ENCODE results near the gene CNKSR3.
A peak's percentile ranks its signal among the peaks of the same experiment; 100 is the strongest.

- TF ChIP-seq REST (IDR thresholded peaks at IDR 0.05; ENCODE audit: unreplicated experiment), result no peak
- TF ChIP-seq POLR2AphosphoS5 (IDR thresholded peaks at IDR 0.05; ENCODE audit: low read depth), result no peak
- peak; percentile 16 for TF ChIP-seq EZH2 (IDR thresholded peaks at IDR 0.05; ENCODE audit: low read depth, unreplicated experiment)
- 0 out of 4 replicates have a peak, but pooled peaks of 1 of the 2 experiments have one; percentile 4 for TF ChIP-seq CTCF (conservative IDR thresholded peaks at IDR 0.05; ENCODE audit: low read depth in 2 of 2)
- TF ChIP-seq EZH2phosphoT487 (IDR thresholded peaks at IDR 0.05; ENCODE audit: unreplicated experiment), result no peak
- no peak for TF ChIP-seq CREB1 (CRISPR knock-in tag; IDR thresholded peaks at IDR 0.05; ENCODE audit: low read depth)
- no peak for TF ChIP-seq JUNB (IDR thresholded peaks at IDR 0.05; ENCODE audit: unreplicated experiment)
- TF ChIP-seq ZNF462 (CRISPR knock-in tag; IDR thresholded peaks at IDR 0.05), result no peak
- no peak for TF ChIP-seq ZNF331 (CRISPR knock-in tag; IDR thresholded peaks at IDR 0.05; ENCODE audit: low read depth)
- no peak for TF ChIP-seq ZNF114 (CRISPR knock-in tag; IDR thresholded peaks at IDR 0.05)
- no peak for TF ChIP-seq STAT1 (IDR thresholded peaks at IDR 0.05; ENCODE audit: unreplicated experiment)
- no peak for TF ChIP-seq NANOG (IDR thresholded peaks at IDR 0.05; ENCODE audit: borderline replicate concordance)
Observed at GRCh38 chr6:154509421-154510143, 903 bp downstream of the CNKSR3 start.

Measured in GM23338 (cell line).